ENCODE data around the gene SLC12A9. TPM values are rescaled to one million over a fixed set of nuclear protein-coding genes. Genes with fewer than 3 reads are reported as not detected.
A peak's percentile ranks its signal among the peaks of the same experiment; 100 is the strongest.

SLC12A9 gene, protein sequence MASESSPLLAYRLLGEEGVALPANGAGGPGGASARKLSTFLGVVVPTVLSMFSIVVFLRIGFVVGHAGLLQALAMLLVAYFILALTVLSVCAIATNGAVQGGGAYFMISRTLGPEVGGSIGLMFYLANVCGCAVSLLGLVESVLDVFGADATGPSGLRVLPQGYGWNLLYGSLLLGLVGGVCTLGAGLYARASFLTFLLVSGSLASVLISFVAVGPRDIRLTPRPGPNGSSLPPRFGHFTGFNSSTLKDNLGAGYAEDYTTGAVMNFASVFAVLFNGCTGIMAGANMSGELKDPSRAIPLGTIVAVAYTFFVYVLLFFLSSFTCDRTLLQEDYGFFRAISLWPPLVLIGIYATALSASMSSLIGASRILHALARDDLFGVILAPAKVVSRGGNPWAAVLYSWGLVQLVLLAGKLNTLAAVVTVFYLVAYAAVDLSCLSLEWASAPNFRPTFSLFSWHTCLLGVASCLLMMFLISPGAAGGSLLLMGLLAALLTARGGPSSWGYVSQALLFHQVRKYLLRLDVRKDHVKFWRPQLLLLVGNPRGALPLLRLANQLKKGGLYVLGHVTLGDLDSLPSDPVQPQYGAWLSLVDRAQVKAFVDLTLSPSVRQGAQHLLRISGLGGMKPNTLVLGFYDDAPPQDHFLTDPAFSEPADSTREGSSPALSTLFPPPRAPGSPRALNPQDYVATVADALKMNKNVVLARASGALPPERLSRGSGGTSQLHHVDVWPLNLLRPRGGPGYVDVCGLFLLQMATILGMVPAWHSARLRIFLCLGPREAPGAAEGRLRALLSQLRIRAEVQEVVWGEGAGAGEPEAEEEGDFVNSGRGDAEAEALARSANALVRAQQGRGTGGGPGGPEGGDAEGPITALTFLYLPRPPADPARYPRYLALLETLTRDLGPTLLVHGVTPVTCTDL
- 77.4 and 80.1 TPM in 2 replicates for total RNA-seq
- total RNA-seq (2013), result 30.9 TPM
- polyA plus RNA-seq, result 71.9 and 80.0 TPM in 2 replicates
- polyA minus RNA-seq, result 37.1 and 54.4 TPM in 2 replicates

DNA sequence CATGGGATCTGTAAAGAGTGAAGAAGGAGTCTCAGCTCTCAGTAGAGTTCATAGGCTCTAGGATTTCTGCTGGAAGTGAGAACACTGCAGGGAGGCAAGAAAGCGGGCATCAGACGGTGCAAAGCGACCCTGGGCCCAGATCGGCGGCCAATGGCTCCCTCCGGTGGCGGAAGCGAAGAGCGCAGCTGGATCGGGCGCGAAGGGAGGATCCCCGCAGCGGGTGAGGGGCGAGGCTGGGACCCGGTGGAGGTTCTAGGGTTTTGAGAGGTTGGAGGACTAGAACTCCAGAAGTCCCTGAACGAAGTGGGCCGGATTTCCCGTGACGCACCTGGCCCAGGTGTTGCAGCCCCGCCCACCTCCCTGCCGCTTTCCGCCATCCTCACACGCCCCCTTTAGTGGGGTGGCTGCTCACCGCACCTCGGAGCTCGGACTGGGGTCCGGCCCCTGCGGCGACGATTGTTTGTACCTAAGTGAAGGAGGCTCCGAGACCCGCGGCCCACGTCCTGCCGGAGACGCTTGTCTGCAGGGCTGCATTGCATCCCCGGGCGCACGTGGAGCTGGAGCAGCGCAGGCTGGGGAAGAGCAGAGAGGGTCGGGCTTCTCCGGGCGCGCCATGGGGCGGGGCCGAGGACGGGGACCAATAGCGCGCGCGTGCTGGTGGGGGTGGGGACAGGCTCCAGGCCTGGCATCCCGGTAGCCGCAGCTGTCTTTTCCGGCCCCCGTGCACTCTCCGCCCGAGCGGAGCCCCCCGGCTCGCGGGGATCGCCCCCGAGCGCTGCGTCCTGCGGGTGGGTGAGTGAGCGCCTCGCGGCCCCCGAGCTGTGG lies at the start of gene SLC12A9:
Gene SLC12A9, plus strand, starts transcription at position 666 of the 825 bp plus-strand sequence. CDS start 1,485 bp downstream, outside the sequence.
- H3K27ac Mint-ChIP-seq, result peak within 1 kb of the TSS; percentile 93
- ATAC-seq (ENCODE audit: low read depth), result peak; percentile 90
- no peaks in the 10 kb centered on the region for H3K9me3 ChIP-seq (ENCODE audit: control extremely low read depth in 1 of 3, control insufficient read depth in 2 of 3, insufficient read depth in 1 of 3, low read length in 2 of 3)
- WGBS (ENCODE audit: insufficient coverage), result under 1% methylated on average over 63 of the region's 71 CpGs
- TF ChIP-seq EZH2 (IDR thresholded peaks at IDR 0.05; ENCODE audit: borderline replicate concordance, insufficient read depth, low read depth, low read length, poor library complexity, severe bottlenecking), result no peak
- TF ChIP-seq, protein P1, sequence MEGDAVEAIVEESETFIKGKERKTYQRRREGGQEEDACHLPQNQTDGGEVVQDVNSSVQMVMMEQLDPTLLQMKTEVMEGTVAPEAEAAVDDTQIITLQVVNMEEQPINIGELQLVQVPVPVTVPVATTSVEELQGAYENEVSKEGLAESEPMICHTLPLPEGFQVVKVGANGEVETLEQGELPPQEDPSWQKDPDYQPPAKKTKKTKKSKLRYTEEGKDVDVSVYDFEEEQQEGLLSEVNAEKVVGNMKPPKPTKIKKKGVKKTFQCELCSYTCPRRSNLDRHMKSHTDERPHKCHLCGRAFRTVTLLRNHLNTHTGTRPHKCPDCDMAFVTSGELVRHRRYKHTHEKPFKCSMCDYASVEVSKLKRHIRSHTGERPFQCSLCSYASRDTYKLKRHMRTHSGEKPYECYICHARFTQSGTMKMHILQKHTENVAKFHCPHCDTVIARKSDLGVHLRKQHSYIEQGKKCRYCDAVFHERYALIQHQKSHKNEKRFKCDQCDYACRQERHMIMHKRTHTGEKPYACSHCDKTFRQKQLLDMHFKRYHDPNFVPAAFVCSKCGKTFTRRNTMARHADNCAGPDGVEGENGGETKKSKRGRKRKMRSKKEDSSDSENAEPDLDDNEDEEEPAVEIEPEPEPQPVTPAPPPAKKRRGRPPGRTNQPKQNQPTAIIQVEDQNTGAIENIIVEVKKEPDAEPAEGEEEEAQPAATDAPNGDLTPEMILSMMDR (IDR thresholded peaks at IDR 0.05), result peak; percentile 96
- H3K4me3 ChIP-seq (ENCODE audit: control extremely low read depth in 1 of 5, extremely low read depth in 1 of 5, insufficient read depth in 1 of 5, low read depth in 2 of 5, low read length in 4 of 5), result peak within 1 kb of the TSS; percentile 55 to 87 (median 71)
- no peaks in the 10 kb centered on the region for H3K27me3 Mint-ChIP-seq
- no peaks in the 10 kb centered on the region for H3K9me3 Mint-ChIP-seq (ENCODE audit: insufficient read depth)
- no peaks in the 10 kb centered on the region for H3K27me3 ChIP-seq (replicated peaks in 1 of 4; ENCODE audit: control extremely low read depth in 1 of 4, control insufficient read depth in 3 of 4, insufficient read depth in 4 of 4, low read length in 3 of 4)
- intact Hi-C loops (cut with micrococcal nuclease), result loop anchor here (1.0 to 5.0 kb wide), 13 partner anchors 15 to 416 kb away; partner anchors contain the start of genes AGFG2, FBXO24, GIGYF1 and GNB2
- peak within 1 kb of the TSS; percentile 47 to 65 for H3K27ac ChIP-seq (ENCODE audit: low read length in 2 of 2)
- H4K20me1 ChIP-seq (ENCODE audit: control insufficient read depth, insufficient read depth, low read length, poor library complexity, severe bottlenecking), result peaks cover 33% of the 10 kb centered on the region
- H3K79me2 ChIP-seq (ENCODE audit: control insufficient read depth, insufficient read depth, low read length), result peaks cover 55% of the 10 kb centered on the region
- peaks cover 0 to 12% of the 10 kb centered on the region in 2 experiments for H3K36me3 ChIP-seq (replicated peaks in 1 of 2; ENCODE audit: control extremely low read depth in 1 of 2, control insufficient read depth in 1 of 2, extremely low read depth in 1 of 2, insufficient read depth in 2 of 2, low read length in 1 of 2)
- peak within 1 kb of the TSS; percentile 81 for H2AFZ ChIP-seq (ENCODE audit: insufficient read depth, low read depth, low read length, poor library complexity, severe bottlenecking)
- peak; percentile 91 for DNase-seq
- H3K4me2 ChIP-seq (replicated peaks; ENCODE audit: low read depth, low read length, poor library complexity, severe bottlenecking), result peak within 1 kb of the TSS; percentile 86
- H3K4me3 Mint-ChIP-seq, result peak within 1 kb of the TSS; percentile 95
- CTCF ChIA-PET, result interaction anchor here (0.6 to 6.7 kb wide), 41 partner anchors 10 to 439 kb away, joined by 3 to 111 read pairs (median 4); partner anchors contain the start of genes FBXO24, MOSPD3, POP7 and SRRT
- H3K4me1 ChIP-seq (ENCODE audit: control insufficient read depth in 2 of 2, insufficient read depth in 2 of 2, low read length in 2 of 2), result peaks cover 11 to 23% of the 10 kb centered on the region in 2 donors
- POLR2A ChIA-PET, result interaction anchor here (0.5 to 1.8 kb wide), 12 partner anchors 13 to 423 kb away, joined by 3 to 13 read pairs (median 5); partner anchors contain the start of genes FBXO24, LRCH4, MEPCE and POP7
- peak within 1 kb of the TSS; percentile 68 for H3K9ac ChIP-seq (ENCODE audit: low read length)
- H3K4me1 Mint-ChIP-seq, result peaks cover 24% of the 10 kb centered on the region

Data from B cell (primary cell).